ENCODE data around the gene DROSHA. TPM values are rescaled to one million over a fixed set of nuclear protein-coding genes. Genes with fewer than 3 reads are reported as not detected.

DROSHA gene
- total RNA-seq, 1 experiment from 2014 or later, result 106 TPM

GRCh38 chr5:31410089-31410488 lies 121.8 kb downstream of the DROSHA start:
- H2BK20ac ChIP-seq (ENCODE audit: low read depth, low read length, poor library complexity, severe bottlenecking), result no peak overlapping the region
- no peak overlapping the region for H2AFZ ChIP-seq (ENCODE audit: low read length)
- no peak for TF ChIP-seq CTCF (conservative IDR thresholded peaks at IDR 0.05)
- Mint-ChIP-seq H3K27ac (no peak overlapping the region), H3K9me3 (no peaks in the 10 kb centered on the region), H3K27me3 (ENCODE audit: low read depth) (no peaks in the 10 kb centered on the region), H3K4me3 (no peak overlapping the region), H3K36me3 (ENCODE audit: insufficient read depth in 1 of 3, low read depth in 3 of 3) (peaks cover 7 to 72% (median 26%) of the 10 kb centered on the region in 3 experiments; a peak in 6 of 7 replicates), H3K4me1 (no peaks in the 10 kb centered on the region)
- no peak overlapping the region for H3K56ac ChIP-seq (ENCODE audit: insufficient read length, low read depth, low read length)
- no peaks in the 10 kb centered on the region for H3K23me2 ChIP-seq (ENCODE audit: insufficient read length, low read depth, low read length, poor library complexity, severe bottlenecking)
- H3K18ac ChIP-seq (ENCODE audit: insufficient read length, low read depth, low read length), result no peak overlapping the region
- no peak overlapping the region for H3K23ac ChIP-seq (ENCODE audit: insufficient read length, low read depth, low read length)
- no peaks in the 10 kb centered on the region for H3K27me3 ChIP-seq (ENCODE audit: insufficient read depth, low read length)
- no peak overlapping the region for H3K27ac ChIP-seq (ENCODE audit: insufficient read length, low read depth, low read length)
- no peak overlapping the region for H3K9ac ChIP-seq (ENCODE audit: extremely low read depth, insufficient read length, low read length)
- no peak overlapping the region for H2BK120ac ChIP-seq (ENCODE audit: low read depth, low read length, poor library complexity, severe bottlenecking)
- no peak overlapping the region for H2AK5ac ChIP-seq (ENCODE audit: insufficient read length, low read length)
- H2BK5ac ChIP-seq (ENCODE audit: insufficient read length, low read length), result no peak overlapping the region
- no peaks in the 10 kb centered on the region for H3K4me1 ChIP-seq (ENCODE audit: insufficient read depth, low read length)
- no peaks in the 10 kb centered on the region for H3K9me3 ChIP-seq (ENCODE audit: control insufficient read depth, low read depth, low read length)
- WGBS (ENCODE audit: extremely low coverage, insufficient read length, low lambda C conversion rate), result no CpG with 5 or more reads among the region's 5 CpGs
- no peak overlapping the region for H2BK15ac ChIP-seq (ENCODE audit: low read depth, low read length)
- H2BK12ac ChIP-seq (ENCODE audit: insufficient read length, low read depth, low read length), result no peak overlapping the region
- no peak overlapping the region for H3T11ph ChIP-seq (ENCODE audit: low read length)
- no peak overlapping the region for H3K4ac ChIP-seq (ENCODE audit: low read depth, low read length)
- no peak overlapping the region for H4K8ac ChIP-seq (replicated peaks; ENCODE audit: insufficient read length, low read depth, low read length)
- H4K5ac ChIP-seq (ENCODE audit: insufficient read length, low read depth, low read length), result no peak overlapping the region
- H3K79me1 ChIP-seq (ENCODE audit: insufficient read depth, low read depth, low read length, poor library complexity, severe bottlenecking), result no peaks in the 10 kb centered on the region
- H4K91ac ChIP-seq (ENCODE audit: insufficient read length, low read depth, low read length), result no peak overlapping the region
- H3K79me2 ChIP-seq (ENCODE audit: insufficient read depth, low read length), result no peaks in the 10 kb centered on the region
- no peak for DNase-seq
- H3K4me2 ChIP-seq (ENCODE audit: insufficient read depth, insufficient read length, low read length), result no peak overlapping the region
- H4K20me1 ChIP-seq (ENCODE audit: control insufficient read depth, insufficient read depth, insufficient read length), result no peaks in the 10 kb centered on the region
- no peak overlapping the region for H3K14ac ChIP-seq (ENCODE audit: insufficient read depth, low read length)

Data from H9 (cell line).